Melanocyte of skin (primary cell): ENCODE measurements around the gene NUBP1. TPM values are rescaled to one million over a fixed set of nuclear protein-coding genes. Genes with fewer than 3 reads are reported as not detected.

ENCODE experiments used
- small RNA-seq, 2 donors: library from RNA; depleted of rRNA; stranded (forward); fragments of <200 nt; gene quantifications; one replicate each; pipeline ENCODE3, GENCODE V24; 2012
- total RNA-seq, 2 donors: library from RNA; depleted of rRNA; stranded (reverse); fragments of >200 nt; gene quantifications; 2 replicates each; pipeline ENCODE4 v1.2.3, GENCODE V29; 2012

Gene NUBP1
- total RNA-seq: 10 to 100 TPM; 16.2 to 30.3 TPM

GRCh38 chr16:10743610-10744369, at the start of gene NUBP1:
Gene NUBP1, plus strand, starts transcription at chr16:10743842. Its CDS starts 22 bp downstream, at chr16:10743864.

DNA sequence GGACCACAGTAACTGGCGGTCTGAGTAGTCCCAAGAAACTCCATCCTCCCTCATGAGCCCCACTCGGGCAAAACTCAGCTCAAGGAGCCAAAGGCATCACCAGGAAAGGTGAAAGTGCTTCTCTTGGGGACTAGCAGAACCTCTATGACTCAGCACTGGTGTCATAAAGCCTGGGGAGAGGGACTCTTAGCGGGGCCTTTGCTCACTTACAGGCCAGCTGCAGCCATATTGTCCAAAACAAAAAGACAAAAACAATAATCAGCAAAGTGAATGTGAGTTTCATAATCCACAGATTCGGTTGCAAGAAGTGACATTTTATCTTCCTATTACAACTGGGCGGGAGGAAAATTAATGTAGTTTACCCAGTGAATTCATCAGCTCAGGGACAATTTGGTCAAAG, 48.8 kb upstream of the NUBP1 start, which contains the start of gene TEKT5:
TSS of gene TEKT5 (minus strand) at position 101 of the 400 bp plus-strand sequence. CDS start at position 44, 57 bp downstream.

GRCh38 chr16:10817963-10818941, 74.6 kb downstream of the NUBP1 start, which contains the start of gene TVP23A:
Gene TVP23A, minus strand, starts transcription at chr16:10818794. Its CDS starts 301 bp downstream, at chr16:10818493.

Small RNA genes within 50 kb of the gene (small RNA-seq; reads per million reads assigned to genes)
- gene MTND4LP24 (0 reads per million in 2 donors), gene MTND6P33 (0 reads per million in 2 donors)

Other genes starting within 250 kb of the NUBP1 start
- 10 to 100 TPM; 39.6 to 63.9 TPM for gene EMP2, start 163.2 kb upstream of the NUBP1 start, total RNA-seq
- not detected for gene TEKT5, start 48.9 kb upstream of the NUBP1 start, total RNA-seq
- under 1 TPM in 1 of 2 donors, not detected in 1; under 0.01 TPM for gene TVP23A, start 75.0 kb downstream of the NUBP1 start, total RNA-seq
- gene CIITA, start 133.4 kb downstream of the NUBP1 start, total RNA-seq: 10 to 100 TPM in 1 of 2 donors, 1 to 10 TPM in 1; 8.3 to 14.3 TPM
- 10 to 100 TPM; 58.6 to 64.4 TPM for gene DEXI, start 198.6 kb downstream of the NUBP1 start, total RNA-seq
- gene CLEC16A, start 200.7 kb downstream of the NUBP1 start, total RNA-seq: 10 to 100 TPM; 18.2 to 19.6 TPM